ENCODE results near the gene COLEC12.
"Not testable (repeated sequence)": the region's sequence is repeated elsewhere in the genome, so short reads cannot be mapped to it uniquely, and the experiment has no call there.

- TF ChIP-seq, protein P1, sequence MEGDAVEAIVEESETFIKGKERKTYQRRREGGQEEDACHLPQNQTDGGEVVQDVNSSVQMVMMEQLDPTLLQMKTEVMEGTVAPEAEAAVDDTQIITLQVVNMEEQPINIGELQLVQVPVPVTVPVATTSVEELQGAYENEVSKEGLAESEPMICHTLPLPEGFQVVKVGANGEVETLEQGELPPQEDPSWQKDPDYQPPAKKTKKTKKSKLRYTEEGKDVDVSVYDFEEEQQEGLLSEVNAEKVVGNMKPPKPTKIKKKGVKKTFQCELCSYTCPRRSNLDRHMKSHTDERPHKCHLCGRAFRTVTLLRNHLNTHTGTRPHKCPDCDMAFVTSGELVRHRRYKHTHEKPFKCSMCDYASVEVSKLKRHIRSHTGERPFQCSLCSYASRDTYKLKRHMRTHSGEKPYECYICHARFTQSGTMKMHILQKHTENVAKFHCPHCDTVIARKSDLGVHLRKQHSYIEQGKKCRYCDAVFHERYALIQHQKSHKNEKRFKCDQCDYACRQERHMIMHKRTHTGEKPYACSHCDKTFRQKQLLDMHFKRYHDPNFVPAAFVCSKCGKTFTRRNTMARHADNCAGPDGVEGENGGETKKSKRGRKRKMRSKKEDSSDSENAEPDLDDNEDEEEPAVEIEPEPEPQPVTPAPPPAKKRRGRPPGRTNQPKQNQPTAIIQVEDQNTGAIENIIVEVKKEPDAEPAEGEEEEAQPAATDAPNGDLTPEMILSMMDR (IDR thresholded peaks at IDR 0.05): not testable (repeated sequence)
- TF ChIP-seq POLR2A (IDR thresholded peaks at IDR 0.05): not testable (repeated sequence)
Measured at GRCh38 chr18:405006-405405, 95.5 kb downstream of the COLEC12 start.
